HepG2 (cell line): ENCODE measurements around the gene POLA2. TPM values are rescaled to one million over a fixed set of nuclear protein-coding genes. Genes with fewer than 3 reads are reported as not detected.

ENCODE experiments used
- ATAC-seq: fragments of 200-7000 bp; cut with Tn5 transposase; 3 replicates; pipeline ENCODE4 v1.9.1; 2020; ENCODE audit warnings: mild to moderate bottlenecking, moderate library complexity
- BruUV-seq: library from RNA; stranded (reverse); fragments of 400-500 nt; replicated peaks from 2 replicates; lab custom pipeline; 2021; lab: Mats Ljungman, UMichigan
- CTCF ChIA-PET: fragments of 300-600 bp; formaldehyde crosslinking; extraction: SDS; loops from one replicate; lab custom pipeline; 2021; ENCODE audit warnings: low total read pairs, inconsistent platforms, low intra/inter-chr PET ratio; lab: Yijun Ruan, JAX
- POLR2A ChIA-PET: fragments of 350-600 bp; sonication (Branson Sonifier 250); formaldehyde crosslinking; loops from one replicate; lab custom pipeline; 2020; ENCODE audit warnings: antibody characterized with exemption, inconsistent platforms; lab: Yijun Ruan, JAX
- DNase-seq: peaks from one replicate; pipeline ENCODE4 v3.0.0-alpha.2; 2015; ENCODE audit warnings: low spot score
- FAIRE-seq: peaks from 3 replicates; lab custom pipeline; 2011; peaks lifted over from hg19 to GRCh38; lab: Jason Lieb, UNC
- H2AFZ ChIP-seq: one replicate; pipeline ENCODE4 v1.6.1; 2011; ENCODE audit warnings: low read length, inconsistent platforms
- H3K27ac ChIP-seq: fragments of 300-600 bp; 3 replicates; pipeline ENCODE4 v1.8.0; 2011; ENCODE audit warnings: mixed run types, mild to moderate bottlenecking, mixed read lengths, low read length, inconsistent platforms; ENCODE audit not compliant: insufficient read depth; ENCODE audit errors: extremely low read length
- H3K27me3 ChIP-seq, 2 experiments: fragments of 200-600 bp in 1 of 2; 2 replicates in 1 of 2; 3 replicates in 1 of 2; pipeline versions ENCODE4 v1.6.0 to v1.8.0; 2011; ENCODE audit warnings: low read length in 2 of 2, mild to moderate bottlenecking in 2 of 2, moderate library complexity in 2 of 2, inconsistent platforms in 1 of 2; ENCODE audit not compliant: insufficient read depth in 2 of 2, control insufficient read depth in 1 of 2
- H3K36me3 ChIP-seq, 2 experiments: fragments of 200-600 bp in 1 of 2; replicated peaks in 1 of 2; 2 replicates in 1 of 2; 3 replicates in 1 of 2; pipeline versions ENCODE4 v1.5.1 to v1.8.0; 2011; ENCODE audit warnings: low read length in 2 of 2, inconsistent platforms in 1 of 2; ENCODE audit not compliant: insufficient read depth in 2 of 2, control insufficient read depth in 1 of 2
- H3K4me1 ChIP-seq: 2 replicates; pipeline ENCODE4 v1.5.1; 2012; ENCODE audit warnings: low read length, inconsistent platforms; ENCODE audit not compliant: insufficient read depth
- H3K4me2 ChIP-seq: 2 replicates; pipeline ENCODE4 v1.6.0; 2011; ENCODE audit warnings: low read depth, low read length, inconsistent platforms
- H3K4me3 ChIP-seq, 3 experiments: fragments of 200-600 bp in 1 of 3; sonication (generic), shearing (Covaris generic) in 1 of 3; replicated peaks in 1 of 3; 2 replicates each; pipeline ENCODE4 v1.5.1; 2011 to 2016; ENCODE audit warnings: low read length in 3 of 3, inconsistent platforms in 2 of 3, low read depth in 2 of 3, mild to moderate bottlenecking in 2 of 3, control low read depth in 1 of 3, mixed read lengths in 1 of 3; ENCODE audit not compliant: insufficient read depth in 1 of 3
- H3K79me2 ChIP-seq: one replicate; pipeline ENCODE4 v1.6.1; 2011; ENCODE audit warnings: low read length, inconsistent platforms; ENCODE audit not compliant: insufficient read depth
- H3K9ac ChIP-seq: 2 replicates; pipeline ENCODE4 v1.6.0; 2011; ENCODE audit warnings: mild to moderate bottlenecking, low read depth, low read length, inconsistent platforms; ENCODE audit not compliant: insufficient read depth
- H3K9me3 ChIP-seq: 2 replicates; pipeline ENCODE4 v1.5.1; 2012; ENCODE audit warnings: mild to moderate bottlenecking, low read length
- H4K20me1 ChIP-seq: 2 replicates; pipeline ENCODE4 v1.6.0; 2011; ENCODE audit warnings: inconsistent platforms, mild to moderate bottlenecking, low read length, moderate library complexity; ENCODE audit not compliant: insufficient read depth
- CEBPG ChIP-seq: IDR thresholded peaks from 2 replicates; pipeline ENCODE4 v1.6.1; 2016
- ZNF136 ChIP-seq: sonication (generic); formaldehyde crosslinking; IDR thresholded peaks from 2 replicates; pipeline ENCODE4 v1.8.1; 2022; ENCODE audit warnings: low read depth, mild to moderate bottlenecking, moderate library complexity, missing genetic modification reagents
- ZNF282 ChIP-seq: fragments of 450-650 bp; IDR thresholded peaks from 2 replicates; pipeline ENCODE4 v1.6.1; 2018; ENCODE audit not compliant: partially characterized antibody
- ZNF343 ChIP-seq: sonication (generic); formaldehyde crosslinking; IDR thresholded peaks from 2 replicates; pipeline ENCODE4 v1.4.0; 2020; ENCODE audit warnings: mild to moderate bottlenecking, missing genetic modification reagents
- ZNF460 ChIP-seq: sonication (generic); formaldehyde crosslinking; IDR thresholded peaks from 2 replicates; pipeline ENCODE4 v1.5.1; 2020; ENCODE audit warnings: missing genetic modification reagents, mild to moderate bottlenecking, borderline replicate concordance
- ZSCAN30 ChIP-seq: sonication (generic); formaldehyde crosslinking; IDR thresholded peaks from 2 replicates; pipeline ENCODE4 v1.5.0; 2020; ENCODE audit warnings: mild to moderate bottlenecking, missing genetic modification reagents
- WGBS: methylation state at CpG from one replicate; pipeline ENCODE4 v1.1.6; 2017; ENCODE audit warnings: low lambda C conversion rate; 5-methylcytosine and 5-hydroxymethylcytosine counted together
- in situ Hi-C: cut with HindIII; loops from 2 replicates; pipeline ENCODE4 v1.10.0; 2017; ENCODE audit warnings: low pct_unique_long_range_greater_than_20kb; ENCODE audit not compliant: extremely low pct_ligation_motif_present
- intact Hi-C: fragments of 100-400 bp; cut with micrococcal nuclease; formaldehyde crosslinking; loops from one replicate; pipeline ENCODE4 v1.10.0; 2022; ENCODE audit not compliant: unreplicated experiment
- polyA plus RNA-seq, 8 experiments: library from polyadenylated mRNA; depleted of rRNA in 3 of 8; stranded (reverse) in 7 of 8; unstranded in 1 of 8; fragments of >200 nt; fragmentation: Illumina TruSeq in 4 of 8; extraction: Trizol in 4 of 8; gene quantifications; 2 replicates each; pipeline versions ENCODE4 v1.2.1 to v1.2.3, GENCODE V29; 2011 to 2016; ENCODE audit warnings: low read depth in 4 of 8, missing spikeins in 1 of 8, mixed read lengths in 1 of 8; ENCODE audit not compliant: insufficient read depth in 1 of 8
- total RNA-seq, 5 experiments: library from RNA; depleted of rRNA; stranded (reverse); fragments of >200 nt; fragmentation: Illumina TruSeq; extraction: Trizol; gene quantifications; 2 replicates each; pipeline ENCODE4 v1.2.3, GENCODE V29; 2016; ENCODE audit warnings: low read depth in 1 of 5
- TF ChIP-seq, protein P1 (sequence below): sonication (generic); formaldehyde crosslinking; IDR thresholded peaks from 2 replicates; pipeline ENCODE4 v1.4.0; 2020; ENCODE audit warnings: missing genetic modification reagents

Gene POLA2
- total and polyA plus RNA-seq, 2 of the 13 experiments (the other 11 are each of a cell fraction or from before 2014, with no cell fraction given): 9.7 to 15.6 TPM

GRCh38 chr11:65258988-65259387 is 2.8 kb upstream of the POLA2 start:
- Histone ChIP-seq H3K36me3 (no peaks in the 10 kb centered on the region), H3K9ac (no peak overlapping the region), H3K9me3 (no peaks in the 10 kb centered on the region), H3K4me2 (no peak overlapping the region), H3K4me3 (no peak overlapping the region), H3K27me3 (no peaks in the 10 kb centered on the region; a peak in 2 of 5 replicates), H3K79me2 (peaks cover 17% of the 10 kb centered on the region), H4K20me1 (no peaks in the 10 kb centered on the region), H3K27ac (no peak overlapping the region), H3K4me1 (peaks cover 58% of the 10 kb centered on the region), H2AFZ (no peak overlapping the region)
- ChIA-PET CTCF (no interaction called here), POLR2A (interaction anchor here (1.2 kb wide), 1 partner anchor 77 kb away, joined by 4 read pairs; the partner anchor contains the start of gene CAPN1)
- BruUV-seq: no TSS peak
- in situ Hi-C loops (loop anchor here (5.0 kb wide), 1 partner anchor 42 kb away; no protein-coding TSS in a partner anchor), intact Hi-C loops (no loop called here)
- no peak for ATAC-seq
- no peak for TF ChIP-seq ZSCAN30
- no peak for FAIRE-seq
- no peak for DNase-seq
- WGBS: 19% methylated on average over 5 of the region's 5 CpGs

- intact Hi-C loops (no loop called here), in situ Hi-C loops (no loop called here)
- H4K20me1 ChIP-seq: no peaks in the 10 kb centered on the region
- ChIA-PET CTCF (no interaction called here), POLR2A (interaction anchor here (1.2 kb wide), 1 partner anchor 78 kb away, joined by 4 read pairs; the partner anchor contains the start of gene CAPN1)
- BruUV-seq: no TSS peak
- no peak overlapping the region for H3K27ac ChIP-seq
- H3K9ac ChIP-seq: no peak overlapping the region
- H3K4me1 ChIP-seq: peaks cover 52% of the 10 kb centered on the region
- no peak for FAIRE-seq
- H2AFZ ChIP-seq: no peak overlapping the region
- no peaks in the 10 kb centered on the region for H3K36me3 ChIP-seq
- TF ChIP-seq ZNF460 (CRISPR knock-in tag): 0 out of 2 replicates have a peak, but pooled peaks have one; percentile 1
- TF ChIP-seq ZNF136: no peak
- no peak for TF ChIP-seq ZNF343 (CRISPR knock-in tag)
- TF ChIP-seq CEBPG (CRISPR knock-in tag): no peak
- no peak for TF ChIP-seq ZNF282
- TF ChIP-seq, protein P1, sequence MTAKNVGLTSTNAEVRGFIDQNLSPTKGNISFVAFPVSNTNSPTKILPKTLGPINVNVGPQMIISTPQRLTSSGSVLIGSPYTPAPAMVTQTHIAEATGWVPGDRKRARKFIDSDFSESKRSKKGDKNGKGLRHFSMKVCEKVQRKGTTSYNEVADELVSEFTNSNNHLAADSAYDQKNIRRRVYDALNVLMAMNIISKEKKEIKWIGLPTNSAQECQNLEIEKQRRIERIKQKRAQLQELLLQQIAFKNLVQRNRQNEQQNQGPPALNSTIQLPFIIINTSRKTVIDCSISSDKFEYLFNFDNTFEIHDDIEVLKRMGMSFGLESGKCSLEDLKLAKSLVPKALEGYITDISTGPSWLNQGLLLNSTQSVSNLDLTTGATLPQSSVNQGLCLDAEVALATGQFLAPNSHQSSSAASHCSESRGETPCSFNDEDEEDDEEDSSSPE: no peak
- H3K4me3 ChIP-seq: no peak overlapping the region
- H3K27me3 ChIP-seq: no peaks in the 10 kb centered on the region; a peak in 2 of 5 replicates
- DNase-seq: no peak
- H3K79me2 ChIP-seq: peaks cover 17% of the 10 kb centered on the region
- WGBS: 93% methylated on average over 16 of the region's 17 CpGs
- H3K9me3 ChIP-seq: no peaks in the 10 kb centered on the region
- H3K4me2 ChIP-seq: no peak overlapping the region
- no peak for ATAC-seq
These were observed 1.5 kb upstream of the POLA2 start for GRCh38 chr11:65260302-65260701.
